Right lobe of liver (tissue), 4 donors: Measurements from ENCODE around the gene SLAIN2.

Experiments used
- CTCF ChIP-seq, 4 donors: fragments of 200-600 bp in 3 of 4; fragments of 450-650 bp in 1 of 4; IDR thresholded peaks; one replicate each; pipeline versions ENCODE4 v1.5.1 to v1.8.0; 2016 to 2022; ENCODE audit warnings: antibody characterized with exemption in 4 of 4, mild to moderate bottlenecking in 2 of 4
- POLR2A ChIP-seq: fragments of 450-650 bp; IDR thresholded peaks from one replicate; pipeline ENCODE4 v1.6.1; 2017; ENCODE audit warnings: antibody characterized with exemption, mild to moderate bottlenecking
- donor health status: DM: no; HTN: no; CAD: no.
- donor health status: DM: no; HTN: no; CAD: no.
- donor health status: DM: no; HTN: yes; CAD: no.

GRCh38 chr4:48403779-48404178, 62.5 kb downstream of the SLAIN2 start:
- TF ChIP-seq CTCF (IDR thresholded peaks at IDR 0.05) = no peak
- no peak for TF ChIP-seq POLR2A
